ENCODE measurements around the gene NBPF12.
"Not testable (repeated sequence)": the region's sequence is repeated elsewhere in the genome, so short reads cannot be mapped to it uniquely, and the experiment has no call there.

NBPF12 gene, protein sequence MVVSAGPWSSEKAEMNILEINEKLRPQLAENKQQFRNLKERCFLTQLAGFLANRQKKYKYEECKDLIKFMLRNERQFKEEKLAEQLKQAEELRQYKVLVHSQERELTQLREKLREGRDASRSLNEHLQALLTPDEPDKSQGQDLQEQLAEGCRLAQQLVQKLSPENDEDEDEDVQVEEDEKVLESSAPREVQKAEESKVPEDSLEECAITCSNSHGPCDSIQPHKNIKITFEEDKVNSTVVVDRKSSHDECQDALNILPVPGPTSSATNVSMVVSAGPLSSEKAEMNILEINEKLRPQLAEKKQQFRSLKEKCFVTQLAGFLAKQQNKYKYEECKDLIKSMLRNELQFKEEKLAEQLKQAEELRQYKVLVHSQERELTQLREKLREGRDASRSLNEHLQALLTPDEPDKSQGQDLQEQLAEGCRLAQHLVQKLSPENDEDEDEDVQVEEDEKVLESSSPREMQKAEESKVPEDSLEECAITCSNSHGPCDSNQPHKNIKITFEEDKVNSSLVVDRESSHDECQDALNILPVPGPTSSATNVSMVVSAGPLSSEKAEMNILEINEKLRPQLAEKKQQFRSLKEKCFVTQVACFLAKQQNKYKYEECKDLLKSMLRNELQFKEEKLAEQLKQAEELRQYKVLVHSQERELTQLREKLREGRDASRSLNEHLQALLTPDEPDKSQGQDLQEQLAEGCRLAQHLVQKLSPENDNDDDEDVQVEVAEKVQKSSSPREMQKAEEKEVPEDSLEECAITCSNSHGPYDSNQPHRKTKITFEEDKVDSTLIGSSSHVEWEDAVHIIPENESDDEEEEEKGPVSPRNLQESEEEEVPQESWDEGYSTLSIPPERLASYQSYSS (N-terminal part only)

DNA sequence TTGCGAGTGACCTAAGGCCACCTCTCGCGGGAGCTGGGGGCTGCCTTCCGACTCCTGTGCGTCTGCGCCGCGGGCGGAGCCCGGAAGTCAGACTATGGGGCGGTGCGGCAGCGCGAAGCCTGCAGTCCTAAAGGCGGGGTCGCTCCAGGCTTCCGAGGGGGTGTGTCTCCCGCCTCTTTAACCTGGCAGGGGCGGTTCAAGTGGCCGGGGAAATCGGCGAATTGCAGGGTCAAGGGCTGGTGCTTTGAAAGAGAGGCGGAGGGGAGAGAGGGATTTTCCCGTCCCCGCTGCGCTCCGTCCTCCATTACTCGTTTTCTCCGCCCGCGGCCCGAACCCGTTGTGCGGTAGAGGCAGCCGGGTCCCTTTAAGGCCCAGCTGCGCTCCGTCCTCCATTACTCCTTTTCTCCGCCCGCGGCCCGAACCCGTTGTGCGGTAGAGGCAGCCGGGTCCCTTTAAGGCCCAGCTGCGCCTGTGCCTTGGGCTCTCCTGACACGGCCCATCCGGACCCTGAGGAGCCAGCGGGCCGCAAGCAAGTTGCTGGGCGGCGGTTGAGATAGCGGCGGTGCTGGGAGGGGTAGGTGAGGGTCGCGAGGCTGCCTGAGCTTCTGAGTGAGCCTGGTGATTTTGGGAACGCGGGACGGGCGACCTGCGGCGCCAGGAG lies at the start of gene NBPF12:
TSS of gene NBPF12 (plus strand) at position 83 of the 661 bp plus-strand sequence. CDS start 21,820 bp downstream, outside the sequence.
- peak; percentile 61 to 67 for DNase-seq (ENCODE audit: low read depth in 1 of 2, low spot score in 1 of 2)

DNA sequence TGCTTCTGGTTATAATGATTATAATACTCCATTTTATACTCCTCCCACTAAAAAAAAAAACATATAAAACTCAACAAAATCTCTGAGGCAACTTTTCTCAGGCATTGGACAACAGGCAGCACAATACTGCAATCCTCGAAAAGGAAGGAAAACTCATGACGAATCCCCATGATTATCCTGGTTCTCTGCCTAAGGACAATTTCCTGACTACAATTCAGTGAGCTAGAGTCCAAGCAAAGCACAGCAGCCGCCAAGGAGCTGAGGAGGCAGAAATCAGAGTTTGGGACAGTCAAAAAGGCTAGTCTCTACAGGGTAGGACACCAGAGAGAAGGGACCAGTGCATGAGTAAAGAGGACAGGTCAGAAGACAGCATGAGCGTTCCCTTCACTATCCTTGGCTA lies 46.8 kb upstream of the NBPF12 start:
- DNase-seq (ENCODE audit: low read depth in 1 of 2, low spot score in 1 of 2): not testable (repeated sequence)

DNA sequence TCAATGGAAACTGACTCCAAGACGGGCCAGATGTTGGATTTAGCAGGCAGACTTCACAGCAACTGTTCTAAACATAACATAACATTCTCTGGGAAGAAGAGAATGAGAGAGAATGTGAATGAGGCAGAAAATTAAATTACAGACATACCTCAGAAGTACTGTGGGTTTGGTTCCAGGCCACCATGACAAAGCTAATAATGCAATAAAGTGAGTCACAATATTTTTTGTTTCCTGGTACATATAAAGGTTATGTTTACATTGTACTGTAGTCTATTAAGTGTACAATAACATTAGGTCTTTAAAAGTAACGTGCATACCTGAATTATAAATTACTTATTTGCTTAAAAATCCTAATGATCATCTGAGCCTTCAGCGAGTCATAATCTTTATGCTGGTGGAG lies 45.8 kb upstream of the NBPF12 start:
- not testable (repeated sequence) for DNase-seq (ENCODE audit: low read depth in 1 of 2, low spot score in 1 of 2)

DNA sequence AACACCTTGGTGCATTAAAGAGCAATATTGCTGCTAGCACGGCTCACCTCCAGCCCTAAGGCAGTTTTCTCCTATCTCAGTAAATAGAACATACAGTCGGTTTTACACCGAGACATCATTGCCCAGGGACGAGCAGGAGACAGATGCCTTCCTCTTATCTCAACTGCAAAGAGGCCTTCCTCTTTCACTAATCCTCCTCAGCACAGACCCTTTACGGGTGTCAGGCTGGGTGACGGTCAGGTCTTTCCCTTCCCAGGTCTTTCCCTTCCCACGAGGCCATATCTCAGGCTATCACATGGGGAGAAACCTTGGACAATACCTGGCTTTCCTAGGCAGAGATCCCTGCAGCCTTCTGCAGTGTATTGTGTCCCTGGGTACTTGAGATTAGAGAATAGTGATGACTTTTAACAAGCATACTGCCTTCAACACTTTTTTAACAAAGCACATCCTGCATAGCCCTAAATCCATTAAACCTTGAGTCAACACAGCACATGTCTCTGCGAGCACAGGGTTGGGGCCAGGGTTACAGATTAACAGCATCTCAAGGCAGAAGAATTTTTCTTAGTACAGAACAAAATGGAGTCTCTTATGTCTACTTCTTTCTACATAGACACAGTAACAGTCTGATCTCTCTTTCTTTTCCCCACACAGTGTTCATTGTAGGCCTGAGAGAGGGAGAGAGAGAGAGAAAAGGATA lies 30.4 kb upstream of the NBPF12 start:
- DNase-seq (ENCODE audit: low read depth in 1 of 2, low spot score in 1 of 2): not testable (repeated sequence)

DNA sequence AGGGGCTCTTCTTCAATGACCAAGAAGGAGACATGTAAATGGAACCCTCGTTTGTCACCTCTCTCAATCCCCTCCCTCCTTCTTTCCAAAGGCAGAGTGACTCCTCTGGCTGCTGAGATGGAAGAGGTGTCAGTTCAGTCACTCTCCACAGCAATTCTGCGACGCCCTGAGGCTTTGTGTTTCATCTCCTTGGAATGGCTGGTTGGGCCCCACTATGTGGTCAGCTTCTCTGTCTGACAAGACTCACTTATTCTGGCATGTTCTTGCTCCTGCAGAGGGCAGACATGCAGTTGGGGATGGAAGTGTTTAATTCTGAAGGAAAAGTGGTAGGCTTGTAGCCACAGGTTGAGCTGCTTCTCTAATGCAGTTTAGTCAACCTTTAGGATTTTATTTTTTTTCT lies 25.1 kb upstream of the NBPF12 start:
- not testable (repeated sequence) for DNase-seq (ENCODE audit: low read depth in 1 of 2, low spot score in 1 of 2)

DNA sequence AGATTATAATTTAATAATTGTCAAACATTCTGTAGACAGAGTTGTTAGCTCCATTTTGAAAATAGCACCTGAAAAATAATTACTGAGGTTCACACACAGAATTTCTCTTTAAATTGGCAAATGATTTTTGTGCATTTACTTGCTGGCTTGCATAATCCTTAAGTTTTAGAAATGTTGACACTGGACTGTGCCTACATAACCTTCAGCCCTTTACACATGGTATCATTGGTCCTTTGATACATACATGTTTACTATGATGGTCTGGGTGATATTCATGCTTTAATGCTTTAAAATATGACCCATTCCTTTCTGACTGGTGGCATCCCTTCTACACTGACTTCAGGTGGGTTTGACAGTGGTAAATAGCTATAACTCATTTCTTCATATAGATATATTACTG lies 17.3 kb upstream of the NBPF12 start:
- DNase-seq (ENCODE audit: low read depth in 1 of 2, low spot score in 1 of 2): not testable (repeated sequence)

DNA sequence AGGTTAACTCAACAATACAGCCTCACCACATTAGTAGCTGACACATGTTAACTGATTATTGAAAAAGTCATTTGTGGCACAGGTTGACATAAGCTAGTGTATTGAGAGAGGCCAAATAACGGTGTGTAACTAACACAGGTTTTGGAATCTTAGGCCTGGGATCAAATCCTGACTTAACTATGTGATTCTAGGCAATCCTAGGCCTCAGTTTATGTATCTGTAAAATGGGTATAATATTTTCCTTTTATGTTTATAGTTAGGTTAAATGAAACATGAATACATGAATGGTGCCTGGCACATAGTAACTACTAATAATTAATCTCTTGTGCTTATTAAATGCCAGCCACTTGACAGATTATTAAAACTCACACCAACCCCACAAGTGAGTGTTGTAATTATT lies 15.5 kb upstream of the NBPF12 start:
- DNase-seq (ENCODE audit: low read depth in 1 of 2, low spot score in 1 of 2): not testable (repeated sequence)

DNA sequence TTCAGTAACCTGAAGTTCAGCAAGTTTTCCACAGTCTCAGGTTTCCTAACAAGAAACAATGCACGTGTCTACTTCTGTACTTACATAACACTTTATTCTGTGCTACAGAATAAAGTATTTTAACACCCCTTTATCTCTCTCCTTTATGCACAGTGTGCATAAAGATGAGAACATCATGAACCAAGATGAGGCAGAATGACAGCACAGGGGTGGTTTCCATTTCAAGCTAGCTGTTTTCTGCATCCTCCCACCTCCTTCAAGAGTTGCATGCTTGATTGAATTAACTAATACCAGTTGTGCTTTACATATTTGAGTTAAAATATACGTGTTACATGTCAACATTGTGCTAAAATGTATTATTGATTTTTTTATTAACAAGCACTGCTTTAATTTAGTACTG lies 14.0 kb upstream of the NBPF12 start:
- DNase-seq (ENCODE audit: low read depth in 1 of 2, low spot score in 1 of 2): not testable (repeated sequence)

DNA sequence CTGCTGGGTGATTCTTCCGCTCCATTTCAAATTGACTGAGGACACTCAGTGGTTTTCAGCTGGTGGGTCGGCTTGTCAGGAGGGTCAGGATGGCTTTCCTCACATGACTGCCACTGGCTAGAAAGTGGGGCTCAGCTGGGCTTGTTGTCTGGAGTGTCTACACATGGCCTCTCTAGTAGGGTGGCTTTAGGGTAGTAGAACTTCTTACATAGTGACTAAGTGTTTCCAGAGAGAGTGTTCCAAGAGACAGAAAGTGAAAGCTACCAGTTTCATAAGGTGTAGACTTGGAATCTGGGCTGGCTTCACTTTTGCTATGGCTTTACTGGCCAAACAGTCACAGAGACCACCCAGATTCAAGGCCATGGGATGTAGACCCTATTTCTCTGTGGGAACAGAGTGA lies 11.7 kb upstream of the NBPF12 start:
- not testable (repeated sequence) for DNase-seq (ENCODE audit: low read depth in 1 of 2, low spot score in 1 of 2)

DNA sequence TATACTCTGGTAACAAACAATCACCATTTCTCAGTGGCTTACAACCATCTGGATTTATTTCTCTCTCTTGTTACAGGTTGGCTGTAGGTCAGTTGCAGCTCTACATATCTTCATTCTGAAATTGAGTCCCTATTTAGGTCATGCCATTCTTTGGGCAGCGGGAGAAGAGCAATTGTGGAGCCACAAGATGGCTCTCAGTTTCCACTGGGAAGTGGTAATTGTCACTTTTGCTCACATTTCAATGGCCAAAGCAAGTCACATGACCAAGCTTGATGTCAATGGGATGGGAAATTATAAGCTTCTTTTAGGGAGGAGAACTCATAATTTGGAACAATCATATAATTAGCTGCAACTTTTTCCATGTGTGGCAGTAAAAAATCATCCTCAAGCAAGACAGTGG lies 7.9 kb upstream of the NBPF12 start:
- DNase-seq (ENCODE audit: low read depth in 1 of 2, low spot score in 1 of 2): not testable (repeated sequence)

DNA sequence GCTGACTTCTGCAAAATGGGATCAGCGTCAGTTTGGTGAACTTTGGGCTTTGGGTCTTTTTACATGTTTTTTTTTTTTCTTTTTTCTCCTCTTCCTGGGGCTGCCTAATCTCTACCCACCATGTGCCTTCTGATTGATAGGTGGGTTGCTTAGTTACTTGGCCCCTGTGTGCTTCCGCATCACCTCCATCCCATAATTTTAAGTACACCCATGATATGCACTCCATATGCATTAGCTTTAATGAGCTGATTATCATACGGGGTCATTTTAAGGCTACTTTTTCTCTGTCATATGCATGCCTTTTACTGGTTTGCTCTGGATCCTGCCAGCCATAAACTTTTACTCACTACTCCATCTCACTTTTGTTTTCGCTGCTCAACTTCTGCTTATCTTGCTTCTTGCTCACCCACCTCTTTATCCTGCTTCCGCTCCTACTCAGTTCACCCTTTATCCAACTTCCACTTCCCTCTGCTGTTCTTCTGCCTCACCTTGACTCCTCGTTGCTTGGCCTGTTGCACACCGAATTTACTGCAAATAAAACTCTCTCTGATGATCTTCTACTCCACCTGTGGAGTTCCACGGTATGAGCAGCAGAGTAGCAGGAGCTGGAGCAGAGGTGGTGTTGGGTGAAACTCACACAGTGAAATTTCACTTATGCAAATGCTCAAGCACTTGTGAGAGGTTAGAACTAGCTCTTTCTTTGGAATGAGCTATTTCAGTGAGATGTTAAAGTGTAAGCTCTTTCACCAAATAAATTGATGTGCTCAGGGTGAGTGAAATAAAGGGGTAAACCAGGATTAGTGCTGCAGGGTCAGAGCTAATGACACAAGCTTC lies 3.5 kb upstream of the NBPF12 start:
- DNase-seq (ENCODE audit: low read depth in 1 of 2, low spot score in 1 of 2): not testable (repeated sequence)

DNA sequence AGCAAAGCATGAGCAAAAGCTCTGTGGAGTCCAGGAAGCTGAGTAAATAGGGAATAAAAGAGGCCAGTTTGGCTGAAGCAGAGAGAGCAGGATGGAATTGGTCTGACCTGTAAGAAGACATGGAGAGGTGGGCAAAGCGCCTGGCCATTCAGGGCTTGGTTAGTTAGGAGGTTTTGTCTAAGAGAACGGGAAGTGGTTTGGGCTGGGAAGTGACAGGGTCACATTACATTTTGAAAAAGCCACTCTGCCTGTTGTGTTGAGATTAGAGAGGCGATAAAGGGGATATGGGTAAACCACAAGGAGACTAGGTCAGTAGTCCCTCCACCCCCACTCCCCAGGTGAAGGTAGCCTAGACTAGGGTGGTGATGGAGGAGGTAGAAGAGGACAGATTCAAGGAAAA lies 662 bp upstream of the NBPF12 start:
- DNase-seq (ENCODE audit: low read depth in 1 of 2, low spot score in 1 of 2): not testable (repeated sequence)

DNA sequence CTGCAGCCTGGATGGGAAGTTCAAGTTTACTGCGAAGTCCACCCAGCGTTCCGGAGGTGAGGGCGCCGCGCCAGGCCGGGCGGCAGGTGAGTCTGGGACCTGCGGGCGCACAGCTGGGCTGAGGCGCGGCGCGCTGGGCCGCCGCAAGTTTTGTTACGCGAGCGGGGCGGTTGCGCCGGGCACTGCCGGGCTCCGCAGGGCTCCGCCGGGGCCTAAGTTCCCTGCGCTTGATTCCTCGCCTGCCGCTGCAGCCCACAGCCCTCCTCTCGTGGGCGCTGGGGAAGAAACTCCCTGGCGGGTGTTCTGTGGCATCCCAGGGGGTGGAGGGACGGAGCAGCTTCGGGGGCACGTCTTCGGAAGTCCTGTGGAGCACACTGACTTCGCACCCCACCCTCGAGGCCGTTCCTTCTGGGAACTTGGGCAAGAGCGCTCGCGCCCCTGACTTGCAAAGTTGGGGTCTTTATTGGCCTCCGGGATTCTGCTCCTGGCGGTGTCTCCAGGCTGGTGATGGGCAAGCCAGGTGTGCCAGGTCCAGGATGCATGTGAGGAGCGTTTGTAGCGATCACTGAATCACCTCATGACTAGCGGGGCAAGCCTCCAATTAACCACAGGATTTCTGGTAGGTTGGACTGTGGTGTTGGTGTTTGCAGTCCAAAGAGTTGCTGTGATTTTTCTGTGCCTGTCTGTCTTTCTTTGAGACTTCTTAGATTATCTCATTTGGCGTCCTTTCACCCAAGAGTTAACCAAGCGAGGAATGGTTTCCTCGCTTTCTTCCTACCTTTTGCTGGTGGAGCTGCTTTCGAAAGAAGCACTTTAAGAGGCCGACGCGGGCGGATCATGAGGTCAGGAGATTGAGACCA lies 1.0 kb downstream of the NBPF12 start:
- DNase-seq (ENCODE audit: low read depth in 1 of 2, low spot score in 1 of 2): peak; percentile 4 to 15

DNA sequence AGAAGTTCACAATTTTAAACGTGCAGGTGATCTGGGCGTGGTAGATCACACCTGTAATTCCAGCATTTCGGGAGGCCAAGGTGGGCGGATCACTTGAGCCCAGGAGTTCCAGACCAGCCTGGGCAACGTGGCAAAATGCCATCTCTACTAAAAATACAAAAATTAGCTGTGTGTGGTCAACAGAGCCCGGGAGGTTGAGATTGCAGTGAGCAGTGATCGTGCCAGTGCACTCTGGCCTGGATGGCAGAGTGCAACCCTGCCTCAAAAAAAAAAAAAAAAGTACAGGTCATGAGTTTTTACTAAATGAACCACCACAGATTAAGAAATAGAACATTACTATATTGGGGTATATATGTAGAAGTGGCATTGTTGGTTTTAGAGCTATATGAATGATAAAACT lies 2.2 kb downstream of the NBPF12 start:
- not testable (repeated sequence) for DNase-seq (ENCODE audit: low read depth in 1 of 2, low spot score in 1 of 2)

DNA sequence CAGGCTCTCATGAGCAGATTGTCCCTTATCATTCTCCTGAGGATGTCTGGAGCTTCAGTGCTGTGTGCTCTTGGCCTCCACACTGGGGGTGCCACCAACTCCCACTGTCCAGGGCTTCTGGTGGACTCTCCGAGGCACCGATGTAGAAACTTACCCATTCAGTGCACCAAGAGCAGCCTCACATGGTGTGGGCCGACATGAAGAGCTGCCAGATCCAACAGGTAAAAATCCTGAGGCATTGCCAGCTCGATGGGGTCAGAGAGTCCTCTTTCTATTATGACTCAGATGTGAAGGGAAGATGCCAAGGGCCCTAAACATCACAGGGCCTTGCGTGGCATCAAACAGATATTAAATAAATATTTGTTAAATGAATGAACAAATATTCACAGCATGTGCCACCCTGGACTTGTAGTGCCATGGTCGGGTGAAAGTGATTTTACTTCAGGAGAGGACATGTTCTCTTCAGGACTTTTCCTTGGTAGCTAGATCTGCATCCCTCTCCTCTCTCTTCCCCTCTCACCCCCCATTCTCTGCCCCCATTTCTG lies 5.3 kb downstream of the NBPF12 start:
- DNase-seq (ENCODE audit: low read depth in 1 of 2, low spot score in 1 of 2): not testable (repeated sequence)

DNA sequence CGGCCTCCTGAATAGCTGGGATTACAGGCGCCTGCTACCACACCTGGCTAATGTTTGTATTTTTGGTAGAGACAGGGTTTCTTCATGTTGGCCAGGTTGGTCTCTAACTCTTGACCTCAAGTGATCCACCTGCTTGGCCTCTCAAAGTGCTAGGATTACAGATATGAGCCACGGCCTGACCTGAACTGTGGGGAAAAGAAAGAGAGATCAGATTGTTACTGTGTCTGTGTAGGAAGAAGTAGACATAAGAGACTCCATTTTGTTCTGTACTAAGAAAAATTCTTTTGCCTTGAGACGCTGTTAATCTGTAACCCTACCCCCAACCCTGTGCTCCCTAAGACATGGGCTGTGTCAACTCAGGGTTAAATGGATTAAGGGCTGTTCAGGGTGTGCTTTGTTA lies 10.0 kb downstream of the NBPF12 start:
- not testable (repeated sequence) for DNase-seq (ENCODE audit: low read depth in 1 of 2, low spot score in 1 of 2)

DNA sequence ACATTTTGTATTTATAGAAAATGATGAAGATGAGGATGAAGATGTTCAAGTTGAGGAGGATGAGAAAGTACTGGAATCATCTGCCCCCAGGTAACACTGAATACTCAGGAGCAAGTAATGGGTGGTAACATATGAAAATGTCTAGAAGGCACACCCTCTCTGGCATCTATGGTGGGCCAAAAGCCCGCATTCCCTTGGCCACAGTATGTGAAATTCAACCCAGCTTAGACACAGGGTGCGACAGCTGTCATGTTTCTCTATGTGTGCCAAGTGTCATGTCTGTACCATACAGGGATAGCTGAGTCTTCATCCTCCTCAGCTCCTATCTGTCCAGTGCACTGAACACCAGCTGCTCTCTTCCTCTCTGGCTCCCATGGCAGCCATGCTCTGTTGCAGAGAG lies 26.2 kb downstream of the NBPF12 start:
- DNase-seq (ENCODE audit: low read depth in 1 of 2, low spot score in 1 of 2): not testable (repeated sequence)

DNA sequence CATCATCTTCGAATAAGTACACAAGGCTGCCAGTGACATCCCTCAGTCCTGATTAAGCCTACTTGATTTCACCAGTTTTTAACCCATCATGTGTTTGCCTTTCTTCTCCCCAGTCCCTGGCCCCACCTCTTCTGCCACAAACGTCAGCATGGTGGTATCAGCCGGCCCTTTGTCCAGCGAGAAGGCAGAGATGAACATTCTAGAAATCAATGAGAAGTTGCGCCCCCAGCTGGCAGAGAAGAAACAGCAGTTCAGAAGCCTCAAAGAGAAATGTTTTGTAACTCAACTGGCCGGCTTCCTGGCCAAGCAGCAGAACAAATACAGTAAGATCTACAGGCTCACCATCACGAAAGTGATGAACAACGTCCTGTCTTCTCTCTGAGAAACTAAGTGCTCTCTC lies 28.2 kb downstream of the NBPF12 start:
- not testable (repeated sequence) for DNase-seq (ENCODE audit: low read depth in 1 of 2, low spot score in 1 of 2)

DNA sequence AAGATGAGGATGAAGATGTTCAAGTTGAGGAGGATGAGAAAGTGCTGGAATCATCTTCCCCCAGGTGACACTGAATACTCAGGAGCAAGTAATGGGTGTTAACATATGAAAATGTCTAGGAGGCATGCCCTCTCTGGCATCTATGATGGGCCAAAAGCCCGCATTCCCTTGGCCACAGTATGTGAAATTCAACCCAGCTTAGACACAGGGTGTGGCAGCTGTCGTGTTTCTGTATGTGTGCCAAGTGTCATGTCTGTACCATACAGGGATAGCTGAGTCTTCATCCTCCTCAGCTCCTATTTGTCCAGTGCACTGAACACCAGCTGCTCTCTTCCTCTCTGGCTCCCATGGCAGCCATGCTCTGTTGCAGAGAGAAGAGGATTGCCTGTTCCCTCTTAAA lies 32.5 kb downstream of the NBPF12 start:
- DNase-seq (ENCODE audit: low read depth in 1 of 2, low spot score in 1 of 2): not testable (repeated sequence)

All from activated T-helper 1 cell treated with anti-CD3 and anti-CD28 coated beads, Interleukin-2, amount 50 U/mL, for 16 hours (primary cell).